ENCODE results near the gene MMP2.

MMP2 gene

DNA sequence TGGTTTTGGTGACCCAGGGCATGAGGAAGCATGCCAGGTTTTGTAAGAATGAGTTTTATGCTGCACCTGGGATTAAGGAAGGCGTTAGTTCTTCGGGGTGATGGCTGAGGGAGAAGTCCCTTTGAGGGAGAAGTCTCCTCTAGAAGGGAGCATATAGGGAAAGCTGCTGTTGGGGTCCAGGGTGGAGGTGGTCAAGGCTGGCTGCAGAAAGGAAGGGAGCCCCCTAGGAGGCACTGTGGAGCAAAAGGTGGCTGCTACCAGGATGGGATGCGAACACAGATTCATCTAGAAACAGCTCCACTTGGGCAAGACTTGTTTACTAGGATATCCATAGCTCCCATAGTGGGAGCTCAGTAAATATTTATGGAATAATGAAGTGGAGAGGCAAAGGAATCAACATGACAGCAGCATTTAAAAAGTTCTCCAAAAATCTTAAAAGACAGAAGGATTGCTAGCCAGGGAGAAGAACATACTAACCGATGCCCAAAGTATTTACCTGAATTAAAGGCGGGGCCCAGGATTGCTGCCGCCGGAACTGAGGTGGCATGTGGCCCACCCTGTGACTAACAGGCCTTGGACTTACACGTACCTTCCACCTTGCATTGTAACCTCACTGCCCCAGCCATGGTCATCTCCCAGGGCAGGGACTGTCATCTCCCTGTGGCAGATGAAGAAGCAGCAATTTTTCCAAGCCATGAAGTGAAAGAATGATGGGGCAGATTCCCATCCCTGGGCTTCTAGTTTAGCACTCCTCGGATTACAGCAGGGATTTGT, 22.7 kb downstream of the MMP2 start:
- in situ Hi-C loops (cut with MboI; ENCODE audit: low pct_unique_long_range_greater_than_20kb, low sequenced_read_pairs, unreplicated experiment) = no loop called here
- peak; percentile 24 for DNase-seq (ENCODE audit: low spot score)
- TF ChIP-seq, protein P1, sequence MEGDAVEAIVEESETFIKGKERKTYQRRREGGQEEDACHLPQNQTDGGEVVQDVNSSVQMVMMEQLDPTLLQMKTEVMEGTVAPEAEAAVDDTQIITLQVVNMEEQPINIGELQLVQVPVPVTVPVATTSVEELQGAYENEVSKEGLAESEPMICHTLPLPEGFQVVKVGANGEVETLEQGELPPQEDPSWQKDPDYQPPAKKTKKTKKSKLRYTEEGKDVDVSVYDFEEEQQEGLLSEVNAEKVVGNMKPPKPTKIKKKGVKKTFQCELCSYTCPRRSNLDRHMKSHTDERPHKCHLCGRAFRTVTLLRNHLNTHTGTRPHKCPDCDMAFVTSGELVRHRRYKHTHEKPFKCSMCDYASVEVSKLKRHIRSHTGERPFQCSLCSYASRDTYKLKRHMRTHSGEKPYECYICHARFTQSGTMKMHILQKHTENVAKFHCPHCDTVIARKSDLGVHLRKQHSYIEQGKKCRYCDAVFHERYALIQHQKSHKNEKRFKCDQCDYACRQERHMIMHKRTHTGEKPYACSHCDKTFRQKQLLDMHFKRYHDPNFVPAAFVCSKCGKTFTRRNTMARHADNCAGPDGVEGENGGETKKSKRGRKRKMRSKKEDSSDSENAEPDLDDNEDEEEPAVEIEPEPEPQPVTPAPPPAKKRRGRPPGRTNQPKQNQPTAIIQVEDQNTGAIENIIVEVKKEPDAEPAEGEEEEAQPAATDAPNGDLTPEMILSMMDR (IDR thresholded peaks at IDR 0.05; ENCODE audit: extremely low read depth, insufficient read depth, missing control alignments) = peak; percentile 19

DNA sequence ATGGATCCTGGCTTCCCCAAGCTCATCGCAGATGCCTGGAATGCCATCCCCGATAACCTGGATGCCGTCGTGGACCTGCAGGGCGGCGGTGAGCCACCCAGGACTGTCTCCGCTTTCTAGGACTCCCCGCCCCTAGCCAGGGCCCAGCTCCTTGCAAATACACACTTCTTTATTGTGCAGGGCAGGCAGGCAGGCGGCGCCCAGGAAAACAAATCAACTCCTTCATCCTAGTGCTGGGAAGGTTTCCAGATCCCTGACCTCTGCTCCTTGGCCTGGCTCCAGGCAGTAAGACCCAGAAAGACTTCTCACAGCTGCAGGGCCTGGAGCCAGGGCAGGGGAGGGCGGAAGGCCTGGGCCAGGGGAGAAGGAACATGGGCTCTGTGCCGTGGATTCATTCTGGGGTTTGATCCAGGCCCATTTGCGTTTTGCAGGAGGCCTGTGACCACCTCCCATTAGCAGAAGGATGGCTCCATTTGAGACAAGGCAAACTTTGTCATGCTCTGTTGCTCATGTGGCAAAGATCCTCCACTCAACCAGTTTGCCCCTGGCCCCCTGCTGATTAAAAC, 23.9 kb downstream of the MMP2 start:
- TF ChIP-seq, protein P1 (IDR thresholded peaks at IDR 0.05; ENCODE audit: extremely low read depth, insufficient read depth, missing control alignments) = no peak
- in situ Hi-C loops (cut with MboI; ENCODE audit: low pct_unique_long_range_greater_than_20kb, low sequenced_read_pairs, unreplicated experiment) = no loop called here
- peak; percentile 7 for DNase-seq (ENCODE audit: low spot score)

DNA sequence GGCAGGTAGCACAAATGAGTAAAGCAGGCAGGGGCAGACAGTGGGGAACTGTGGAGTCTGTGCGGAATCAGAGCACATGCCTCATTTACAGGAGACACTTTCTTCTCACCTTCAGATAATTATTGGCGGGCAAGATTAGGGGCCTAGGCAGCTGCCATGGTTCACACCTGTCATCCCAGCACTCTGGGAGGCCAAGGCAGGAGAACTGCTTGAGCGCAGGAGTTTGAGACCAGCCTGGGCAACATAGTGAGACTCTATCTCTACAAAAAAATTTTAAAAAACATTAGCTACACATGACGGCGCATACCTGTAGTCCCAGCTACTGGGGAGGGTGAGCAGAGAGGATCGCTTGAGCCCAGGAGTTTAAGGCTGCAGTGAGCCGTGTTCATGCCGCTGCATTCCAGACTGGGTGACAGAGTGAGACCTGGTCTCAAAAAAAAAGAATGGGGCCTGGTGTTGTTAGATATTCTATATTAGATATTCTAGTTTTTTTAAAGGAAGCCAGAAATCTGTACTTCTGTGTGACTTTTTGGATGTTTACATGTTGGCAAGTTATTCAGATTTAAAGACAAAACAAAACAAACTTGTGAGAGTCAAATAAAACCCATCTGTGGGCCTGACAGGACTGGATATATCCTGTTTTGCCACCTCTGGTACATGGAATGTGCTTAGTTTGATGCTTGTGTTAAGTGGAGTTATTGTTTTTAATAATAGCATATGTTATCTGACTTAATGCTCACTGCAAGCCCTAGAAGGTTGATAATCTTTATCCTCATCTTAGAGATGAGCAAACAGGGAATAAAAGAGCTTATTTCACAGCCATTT, 24.9 kb downstream of the MMP2 start:
- in situ Hi-C loops (cut with MboI; ENCODE audit: low pct_unique_long_range_greater_than_20kb, low sequenced_read_pairs, unreplicated experiment) = no loop called here
- TF ChIP-seq, protein P1 (IDR thresholded peaks at IDR 0.05; ENCODE audit: extremely low read depth, insufficient read depth, missing control alignments) = no peak
- DNase-seq (ENCODE audit: low spot score) = peak; percentile 6

DNA sequence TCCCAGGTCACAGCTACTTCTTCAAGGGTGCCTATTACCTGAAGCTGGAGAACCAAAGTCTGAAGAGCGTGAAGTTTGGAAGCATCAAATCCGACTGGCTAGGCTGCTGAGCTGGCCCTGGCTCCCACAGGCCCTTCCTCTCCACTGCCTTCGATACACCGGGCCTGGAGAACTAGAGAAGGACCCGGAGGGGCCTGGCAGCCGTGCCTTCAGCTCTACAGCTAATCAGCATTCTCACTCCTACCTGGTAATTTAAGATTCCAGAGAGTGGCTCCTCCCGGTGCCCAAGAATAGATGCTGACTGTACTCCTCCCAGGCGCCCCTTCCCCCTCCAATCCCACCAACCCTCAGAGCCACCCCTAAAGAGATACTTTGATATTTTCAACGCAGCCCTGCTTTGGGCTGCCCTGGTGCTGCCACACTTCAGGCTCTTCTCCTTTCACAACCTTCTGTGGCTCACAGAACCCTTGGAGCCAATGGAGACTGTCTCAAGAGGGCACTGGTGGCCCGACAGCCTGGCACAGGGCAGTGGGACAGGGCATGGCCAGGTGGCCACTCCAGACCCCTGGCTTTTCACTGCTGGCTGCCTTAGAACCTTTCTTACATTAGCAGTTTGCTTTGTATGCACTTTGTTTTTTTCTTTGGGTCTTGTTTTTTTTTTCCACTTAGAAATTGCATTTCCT, 26.5 kb downstream of the MMP2 start:
- TF ChIP-seq, protein P1 (IDR thresholded peaks at IDR 0.05; ENCODE audit: extremely low read depth, insufficient read depth, missing control alignments) = no peak
- DNase-seq (ENCODE audit: low spot score) = peak; percentile 5
- in situ Hi-C loops (cut with MboI; ENCODE audit: low pct_unique_long_range_greater_than_20kb, low sequenced_read_pairs, unreplicated experiment) = no loop called here

DNA sequence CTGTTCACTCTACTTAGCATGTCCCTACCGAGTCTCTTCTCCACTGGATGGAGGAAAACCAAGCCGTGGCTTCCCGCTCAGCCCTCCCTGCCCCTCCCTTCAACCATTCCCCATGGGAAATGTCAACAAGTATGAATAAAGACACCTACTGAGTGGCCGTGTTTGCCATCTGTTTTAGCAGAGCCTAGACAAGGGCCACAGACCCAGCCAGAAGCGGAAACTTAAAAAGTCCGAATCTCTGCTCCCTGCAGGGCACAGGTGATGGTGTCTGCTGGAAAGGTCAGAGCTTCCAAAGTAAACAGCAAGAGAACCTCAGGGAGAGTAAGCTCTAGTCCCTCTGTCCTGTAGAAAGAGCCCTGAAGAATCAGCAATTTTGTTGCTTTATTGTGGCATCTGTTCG, 27.1 kb downstream of the MMP2 start:
- DNase-seq (ENCODE audit: low spot score) = peak; percentile 3
- TF ChIP-seq, protein P1 (IDR thresholded peaks at IDR 0.05; ENCODE audit: extremely low read depth, insufficient read depth, missing control alignments) = no peak
- in situ Hi-C loops (cut with MboI; ENCODE audit: low pct_unique_long_range_greater_than_20kb, low sequenced_read_pairs, unreplicated experiment) = no loop called here

DNA sequence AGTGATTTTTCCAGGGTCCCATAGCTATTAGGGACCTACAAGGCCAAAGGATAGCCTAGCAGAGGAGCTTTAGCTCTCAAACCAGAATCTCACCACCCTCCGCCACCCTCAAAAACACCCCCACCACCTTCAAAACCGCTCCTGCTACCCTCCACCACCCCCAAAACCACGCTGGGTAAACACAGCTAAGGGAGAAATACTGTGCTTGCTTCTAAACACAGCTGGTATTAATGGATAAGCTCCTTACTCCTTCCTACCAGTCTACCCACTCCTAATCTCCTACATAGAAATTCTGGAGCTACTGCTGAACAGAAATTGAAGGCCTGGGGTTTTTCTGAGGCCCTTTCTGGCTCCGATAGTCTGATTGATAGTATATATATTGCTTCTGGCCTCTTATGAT, 27.7 kb downstream of the MMP2 start:
- TF ChIP-seq, protein P1 (IDR thresholded peaks at IDR 0.05; ENCODE audit: extremely low read depth, insufficient read depth, missing control alignments) = no peak
- peak; percentile 5 for DNase-seq (ENCODE audit: low spot score)
- in situ Hi-C loops (cut with MboI; ENCODE audit: low pct_unique_long_range_greater_than_20kb, low sequenced_read_pairs, unreplicated experiment) = no loop called here
